HCEC 1CT (cell line): Measurements from ENCODE around the gene CST7.

Experiments
- DNase-seq: peaks from one replicate; pipeline ENCODE4 v3.0.0-alpha.2; 2017

CST7 gene

GRCh38 chr20:24951536-24952083 is 2.5 kb downstream of the CST7 start:
- DNase-seq, result no peak

- no peak for DNase-seq
Measured at GRCh38 chr20:24952376-24953208, 3.5 kb downstream of the CST7 start.

DNA sequence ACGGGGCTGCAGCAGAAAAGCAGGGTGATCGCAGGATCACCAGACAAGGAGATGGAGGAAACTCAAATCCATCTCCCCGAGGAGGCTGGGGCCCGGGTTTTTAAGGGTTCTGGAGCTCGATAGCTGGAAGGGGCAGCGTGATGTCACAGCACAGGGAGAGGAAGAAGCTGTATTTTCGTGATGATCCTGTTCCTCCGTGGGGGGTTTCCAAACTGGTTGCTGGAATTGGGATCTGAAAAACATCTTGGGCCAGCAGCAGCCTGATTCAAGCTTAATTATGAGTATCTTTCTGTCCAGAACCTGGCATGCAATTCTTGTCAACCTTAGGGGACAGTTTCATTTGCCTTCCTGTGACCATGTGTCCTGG is 4.1 kb downstream of the CST7 start:
- DNase-seq, result no peak

GRCh38 chr20:24953621-24954133 is 4.6 kb downstream of the CST7 start:
- DNase-seq, result no peak

DNA sequence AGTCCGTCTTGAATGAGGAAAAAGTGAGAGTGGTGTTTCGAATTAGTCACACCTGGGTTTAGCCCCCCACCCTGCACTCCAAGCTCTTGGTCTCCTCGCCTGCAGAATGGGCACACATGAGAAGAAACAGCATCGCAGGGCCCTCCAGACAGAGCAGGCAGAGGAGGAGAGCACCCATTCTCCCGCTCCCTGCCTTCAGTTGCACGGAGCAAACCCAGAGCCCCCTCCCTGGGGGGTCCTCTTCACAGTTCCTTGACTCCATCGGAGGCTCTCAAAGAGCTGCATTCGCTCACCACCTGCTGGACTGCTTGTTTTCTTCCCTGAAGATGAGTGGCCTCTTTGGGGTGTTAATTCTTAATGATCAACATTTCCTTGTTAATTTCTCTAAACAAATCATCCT is 5.1 kb downstream of the CST7 start:
- DNase-seq, result no peak

GRCh38 chr20:24954566-24954965 is 5.5 kb downstream of the CST7 start:
- DNase-seq, result no peak

DNA sequence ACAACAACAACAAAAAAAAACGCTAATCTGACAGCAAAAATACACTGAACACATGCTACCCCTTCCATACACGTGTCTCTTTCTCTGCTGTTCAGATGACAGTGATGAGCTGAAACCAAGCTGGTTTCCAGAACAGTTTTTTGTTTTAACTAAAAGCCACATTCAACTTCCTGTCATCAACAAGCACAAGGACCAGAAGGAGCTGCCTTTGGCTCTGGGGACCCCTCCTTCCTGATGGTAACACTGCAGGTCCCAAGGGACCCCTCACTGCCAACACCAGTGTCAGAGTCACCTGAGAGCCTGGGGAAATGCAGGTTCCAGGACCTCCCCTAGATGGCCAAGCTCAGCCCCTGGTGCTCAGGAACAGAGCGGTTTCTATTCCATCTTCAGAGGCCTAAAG is 6.0 kb downstream of the CST7 start:
- no peak for DNase-seq

GRCh38 chr20:24956001-24956841 is 7.2 kb downstream of the CST7 start:
- no peak for DNase-seq

DNA sequence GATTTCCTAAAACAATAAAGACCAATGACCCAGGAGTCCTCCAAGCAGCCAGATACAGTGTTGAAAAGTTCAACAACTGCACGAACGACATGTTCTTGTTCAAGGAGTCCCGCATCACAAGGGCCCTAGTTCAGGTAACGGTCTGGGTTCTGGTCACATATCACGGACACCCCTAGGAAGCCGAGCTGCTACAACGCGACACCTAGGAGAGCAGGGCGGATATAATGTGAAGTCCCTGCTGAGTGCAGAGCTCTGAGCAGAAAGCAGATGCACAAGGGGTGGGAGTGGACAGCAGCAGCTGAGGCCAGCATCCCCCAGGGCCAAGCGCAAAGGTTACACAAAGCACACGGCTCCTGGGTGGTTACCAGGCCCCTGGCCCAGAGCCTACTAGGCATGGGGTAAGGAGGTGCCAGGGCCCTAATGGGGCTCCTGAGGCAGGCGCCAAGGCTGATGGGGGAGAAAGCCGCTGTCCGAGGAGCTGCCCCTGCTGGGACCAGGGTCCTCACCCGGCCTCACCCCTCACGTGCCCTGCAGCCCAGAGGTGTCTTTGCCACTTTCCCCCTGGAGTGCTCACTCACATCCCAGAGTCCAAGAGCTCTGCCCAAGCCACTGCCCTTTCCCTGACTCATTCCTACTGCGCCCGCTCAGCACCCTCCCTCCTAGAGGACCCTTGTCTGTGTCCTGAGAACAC is 8.4 kb downstream of the CST7 start:
- no peak for DNase-seq

GRCh38 chr20:24958506-24959385 is 9.7 kb downstream of the CST7 start:
- no peak for DNase-seq

GRCh38 chr20:24959591-24960301 is 10.7 kb downstream of the CST7 start:
- no peak for DNase-seq

GRCh38 chr20:24960302-24960801 is 11.3 kb downstream of the CST7 start:
- no peak for DNase-seq

DNA sequence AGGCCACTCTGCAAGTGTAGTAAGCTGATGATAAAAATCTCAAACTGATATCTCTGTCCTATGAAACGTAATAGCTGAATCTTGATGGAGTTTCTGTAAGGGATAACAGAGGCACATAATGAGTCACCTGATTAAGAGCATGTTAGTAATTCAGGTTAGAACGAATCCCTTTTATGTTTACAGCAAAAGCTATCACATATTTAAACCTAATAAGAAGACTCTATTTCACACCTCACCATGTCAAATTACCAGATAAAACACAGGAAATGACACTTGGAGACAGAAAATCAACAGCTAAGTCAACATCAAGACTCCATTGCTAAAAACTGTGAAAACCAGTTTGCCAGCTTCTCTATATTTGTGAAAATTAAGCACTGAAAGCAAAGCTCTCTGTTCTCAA is 11.8 kb downstream of the CST7 start:
- no peak for DNase-seq

DNA sequence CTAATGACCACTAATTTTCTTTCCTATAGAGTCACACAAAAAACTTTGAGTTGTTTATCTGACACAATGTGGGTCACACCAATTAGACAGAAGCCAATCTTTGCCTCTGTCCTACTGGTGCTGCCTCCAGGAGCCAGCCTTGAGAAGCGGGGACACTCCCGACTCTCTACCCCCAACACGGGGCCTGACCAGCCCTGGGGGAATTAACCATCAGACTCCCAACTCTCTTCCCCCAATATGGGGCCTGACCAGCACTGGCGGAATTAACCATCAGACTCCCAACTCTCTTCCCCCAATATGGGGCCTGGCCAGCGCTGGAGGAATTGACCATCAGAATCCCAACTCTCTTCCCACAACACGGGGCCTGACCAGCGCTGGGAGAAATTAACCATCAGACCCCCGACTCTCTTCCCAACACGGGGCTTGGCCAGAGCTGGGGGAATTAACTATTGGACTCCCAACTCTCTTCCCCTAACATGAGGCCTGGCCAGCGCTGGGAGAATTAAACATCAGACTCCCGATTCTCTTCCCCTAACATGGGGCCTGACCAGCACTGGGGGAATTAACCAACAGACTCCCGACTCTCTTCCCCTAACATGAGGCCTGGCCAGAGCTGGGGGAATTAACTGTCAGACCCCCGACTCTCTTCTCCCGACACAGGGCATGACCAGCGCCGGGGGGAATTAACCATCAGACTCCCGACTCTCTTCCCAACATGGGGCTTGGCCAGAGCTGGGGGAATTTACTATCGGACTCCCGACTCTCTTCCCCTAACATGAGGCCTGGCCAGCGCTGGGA is 12.5 kb downstream of the CST7 start:
- no peak for DNase-seq

DNA sequence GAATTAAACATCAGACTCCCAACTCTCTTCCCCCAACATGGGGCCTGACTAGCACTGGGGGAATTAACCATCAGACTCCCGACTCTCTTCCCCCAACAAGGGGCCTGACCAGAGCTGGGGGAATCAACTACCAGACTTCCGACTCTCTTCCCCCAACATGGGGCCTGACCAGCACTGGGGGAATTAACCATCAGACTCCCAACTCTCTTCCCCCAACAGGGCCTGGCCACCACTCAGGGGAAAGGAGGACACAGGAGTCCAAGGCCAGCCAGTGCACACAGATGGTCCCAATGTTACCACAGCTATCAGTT is 13.1 kb downstream of the CST7 start:
- DNase-seq, result no peak

DNA sequence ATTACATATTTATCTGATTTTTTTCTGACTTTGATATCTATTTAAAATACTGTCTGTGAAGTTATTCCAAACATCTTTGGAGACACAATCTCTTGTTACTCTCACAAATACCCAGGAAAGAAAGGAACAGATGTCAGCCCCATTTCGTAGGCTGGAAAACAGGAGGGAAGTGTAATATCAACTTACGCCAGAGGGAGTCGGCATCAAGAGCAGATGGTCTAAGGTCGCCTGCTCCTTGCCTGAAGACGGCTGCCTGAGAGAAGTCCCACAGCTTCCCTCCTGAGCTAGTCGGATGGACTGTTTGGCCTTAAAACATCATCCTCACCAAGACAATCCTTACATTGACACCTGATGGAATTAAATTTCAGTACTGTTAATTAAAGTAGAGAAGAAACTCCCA is 13.4 kb downstream of the CST7 start:
- DNase-seq, result no peak

- DNase-seq, result no peak
Measured at GRCh38 chr20:24963672-24964505, 14.8 kb downstream of the CST7 start.

DNA sequence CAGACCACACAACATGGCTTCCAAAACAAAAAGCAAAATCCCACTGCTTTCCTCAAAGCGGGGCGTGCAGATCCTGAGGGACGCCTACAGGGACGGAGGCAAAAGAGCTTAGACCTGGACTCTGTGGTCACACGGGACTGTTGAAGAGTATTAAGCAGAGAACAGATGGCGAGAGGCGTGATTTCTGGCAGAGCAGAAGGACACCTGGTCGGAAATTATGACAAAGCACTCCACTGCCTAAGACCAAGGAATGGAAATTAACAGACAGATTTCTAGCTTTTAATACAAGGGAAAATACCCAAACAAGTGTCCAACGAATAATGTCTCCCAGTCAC is 15.4 kb downstream of the CST7 start:
- no peak for DNase-seq

DNA sequence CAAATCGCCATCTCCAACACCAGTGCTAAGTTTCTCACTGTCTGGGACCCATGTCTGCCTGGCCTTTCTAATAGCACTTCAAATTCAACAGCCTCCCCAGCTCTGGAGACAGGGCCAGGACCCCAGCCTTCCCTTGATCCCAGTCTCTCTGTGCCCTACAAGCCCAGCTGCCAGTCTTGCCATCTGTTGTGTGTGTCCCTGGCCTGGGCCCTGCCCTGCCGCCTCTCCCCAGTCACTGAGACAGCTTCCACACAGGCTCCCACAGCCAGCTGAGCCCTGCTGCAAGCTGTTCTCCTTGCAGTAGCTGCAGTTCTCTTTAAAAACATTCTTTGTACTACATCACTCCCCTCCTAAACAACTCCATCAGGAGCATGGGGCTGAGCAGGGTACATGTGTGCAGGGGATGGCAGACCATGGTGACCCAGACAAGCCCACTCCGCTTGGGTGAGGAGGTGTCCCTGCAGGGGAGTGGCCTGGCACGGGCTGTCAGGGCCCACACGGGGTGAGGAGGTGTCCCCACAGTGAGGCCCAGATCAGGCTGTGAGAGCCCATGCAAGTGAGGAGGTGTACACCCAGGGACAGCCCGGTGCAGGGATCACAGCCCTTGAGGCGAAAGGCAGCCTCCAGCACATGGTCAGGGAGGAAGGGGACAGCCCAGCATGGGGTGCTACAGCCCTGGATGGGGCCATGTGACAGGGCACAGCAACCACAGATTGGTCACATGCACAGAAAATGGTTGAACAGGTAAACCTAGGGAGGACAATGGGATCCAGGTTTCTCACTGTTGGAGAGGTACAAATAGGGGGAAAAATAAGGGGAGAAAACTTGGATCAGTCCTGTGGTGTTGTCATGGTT is 16.2 kb downstream of the CST7 start:
- DNase-seq, result no peak
